Measurements from ENCODE around the gene TXNDC5.

TXNDC5 gene

GRCh38 chr6:7921632-7922092, 11.1 kb upstream of the TXNDC5 start:
- no peak for TF ChIP-seq GATA3 (IDR thresholded peaks at IDR 0.05; ENCODE audit: low read depth, low read length)

GRCh38 chr6:7921046-7921445, 10.5 kb upstream of the TXNDC5 start:
- TF ChIP-seq GATA2 (IDR thresholded peaks at IDR 0.05; ENCODE audit: low read depth, low read length) (no peak), GATA3 (IDR thresholded peaks at IDR 0.05; ENCODE audit: low read depth, low read length) (no peak)

GRCh38 chr6:7920425-7920824, 9.8 kb upstream of the TXNDC5 start:
- TF ChIP-seq GATA2 (IDR thresholded peaks at IDR 0.05; ENCODE audit: low read depth, low read length), result no peak
- TF ChIP-seq GATA3 (IDR thresholded peaks at IDR 0.05; ENCODE audit: low read depth, low read length), result no peak

GRCh38 chr6:7919871-7920270, 9.3 kb upstream of the TXNDC5 start:
- TF ChIP-seq GATA2 (IDR thresholded peaks at IDR 0.05; ENCODE audit: low read depth, low read length) (no peak), GATA3 (IDR thresholded peaks at IDR 0.05; ENCODE audit: low read depth, low read length) (no peak)

GRCh38 chr6:7918403-7918802, 7.8 kb upstream of the TXNDC5 start:
- TF ChIP-seq GATA2 (IDR thresholded peaks at IDR 0.05; ENCODE audit: low read depth, low read length), result no peak
- no peak for TF ChIP-seq GATA3 (IDR thresholded peaks at IDR 0.05; ENCODE audit: low read depth, low read length)

- TF ChIP-seq GATA3 (IDR thresholded peaks at IDR 0.05; ENCODE audit: low read depth, low read length) (no peak), GATA2 (IDR thresholded peaks at IDR 0.05; ENCODE audit: low read depth, low read length) (no peak)
These were observed 7.1 kb upstream of the TXNDC5 start for GRCh38 chr6:7917729-7918128.

- TF ChIP-seq GATA3 (IDR thresholded peaks at IDR 0.05; ENCODE audit: low read depth, low read length) (no peak), GATA2 (IDR thresholded peaks at IDR 0.05; ENCODE audit: low read depth, low read length) (no peak)
These were observed 6.4 kb upstream of the TXNDC5 start for GRCh38 chr6:7916959-7917358.

GRCh38 chr6:7914991-7915789, 4.6 kb upstream of the TXNDC5 start:
- TF ChIP-seq GATA2 (IDR thresholded peaks at IDR 0.05; ENCODE audit: low read depth, low read length) (no peak), GATA3 (IDR thresholded peaks at IDR 0.05; ENCODE audit: low read depth, low read length) (no peak)

- no peak for TF ChIP-seq GATA3 (IDR thresholded peaks at IDR 0.05; ENCODE audit: low read depth, low read length)
- TF ChIP-seq GATA2 (IDR thresholded peaks at IDR 0.05; ENCODE audit: low read depth, low read length), result no peak
These were observed 3.7 kb upstream of the TXNDC5 start for GRCh38 chr6:7914311-7914710.

- TF ChIP-seq GATA3 (IDR thresholded peaks at IDR 0.05; ENCODE audit: low read depth, low read length) (no peak), GATA2 (IDR thresholded peaks at IDR 0.05; ENCODE audit: low read depth, low read length) (no peak)
These were observed 2.3 kb upstream of the TXNDC5 start for GRCh38 chr6:7912736-7913517.

GRCh38 chr6:7912024-7912423, 1.4 kb upstream of the TXNDC5 start:
- no peak for TF ChIP-seq GATA3 (IDR thresholded peaks at IDR 0.05; ENCODE audit: low read depth, low read length)
- no peak for TF ChIP-seq GATA2 (IDR thresholded peaks at IDR 0.05; ENCODE audit: low read depth, low read length)

GRCh38 chr6:7911345-7911725, 747 bp upstream of the TXNDC5 start:
- TF ChIP-seq GATA2 (IDR thresholded peaks at IDR 0.05; ENCODE audit: low read depth, low read length) (no peak), GATA3 (IDR thresholded peaks at IDR 0.05; ENCODE audit: low read depth, low read length) (no peak)

- TF ChIP-seq GATA2 (IDR thresholded peaks at IDR 0.05; ENCODE audit: low read depth, low read length), result no peak
- TF ChIP-seq GATA3 (IDR thresholded peaks at IDR 0.05; ENCODE audit: low read depth, low read length), result no peak
These were observed 312 bp downstream of the TXNDC5 start for GRCh38 chr6:7910298-7910653.

- TF ChIP-seq GATA2 (IDR thresholded peaks at IDR 0.05; ENCODE audit: low read depth, low read length) (no peak), GATA3 (IDR thresholded peaks at IDR 0.05; ENCODE audit: low read depth, low read length) (no peak)
These were observed 988 bp downstream of the TXNDC5 start for GRCh38 chr6:7909323-7910276.
